T-helper 1 cell treated with Interleukin-12 subunit alpha and Interleukin-12 subunit beta and Interleukin-4 antibody, amounts not matched to agents 30 ng/mL and 1 ng/mL, for 36 hours (primary cell): Measurements from ENCODE around the gene IRF2. TPM values are rescaled to one million over a fixed set of nuclear protein-coding genes. Genes with fewer than 3 reads are reported as not detected.
"Not testable (repeated sequence)": the region's sequence is repeated elsewhere in the genome, so short reads cannot be mapped to it uniquely, and the experiment has no call there.

Experiments used
- intact Hi-C: fragments of 100-400 bp; cut with micrococcal nuclease; formaldehyde crosslinking; loops from one replicate; pipeline ENCODE4 v1.15.1; 2024
- total RNA-seq: library from RNA; stranded (reverse); gene quantifications from 2 replicates; pipeline ENCODE4 v1.2.3, GENCODE V29; 2022

The IRF2 gene
- total RNA-seq, 1 donor from 2014 or later = 115 TPM

- intact Hi-C loops = no loop called here
Measured at GRCh38 chr4:184351560-184352451, 122.5 kb downstream of the IRF2 start.

GRCh38 chr4:184350964-184351363, 123.4 kb downstream of the IRF2 start:
- intact Hi-C loops = no loop called here

GRCh38 chr4:184350213-184350817, 124.0 kb downstream of the IRF2 start:
- intact Hi-C loops = no loop called here

- intact Hi-C loops = no loop called here
Measured at GRCh38 chr4:184349283-184350039, 124.9 kb downstream of the IRF2 start.

- intact Hi-C loops = no loop called here
Measured at GRCh38 chr4:184348311-184349233, 125.8 kb downstream of the IRF2 start.

GRCh38 chr4:184347251-184348239, 126.8 kb downstream of the IRF2 start:
- intact Hi-C loops = no loop called here

GRCh38 chr4:184346682-184347081, 127.7 kb downstream of the IRF2 start:
- intact Hi-C loops = no loop called here

- intact Hi-C loops = not testable (repeated sequence)
Measured at GRCh38 chr4:184346273-184346672, 128.1 kb downstream of the IRF2 start.

- intact Hi-C loops = loop anchor here (2.0 kb wide), 1 partner anchor 65 kb away; no protein-coding TSS in a partner anchor
Measured at GRCh38 chr4:184345573-184345922, 128.8 kb downstream of the IRF2 start.

- intact Hi-C loops = loop anchor here (2.0 kb wide), 1 partner anchor 64 kb away; no protein-coding TSS in a partner anchor
Measured at GRCh38 chr4:184344899-184345572, 129.3 kb downstream of the IRF2 start.

- intact Hi-C loops = loop anchor here (2.0 kb wide), 1 partner anchor 64 kb away; no protein-coding TSS in a partner anchor
Measured at GRCh38 chr4:184344435-184344834, 129.9 kb downstream of the IRF2 start.

- intact Hi-C loops = loop anchor here (1.0 to 2.0 kb wide), 2 partner anchors 63 to 75 kb away; no protein-coding TSS in a partner anchor
Measured at GRCh38 chr4:184343502-184344177, 130.7 kb downstream of the IRF2 start.

- intact Hi-C loops = loop anchor here (1.0 kb wide), 1 partner anchor 75 kb away; no protein-coding TSS in a partner anchor
Measured at GRCh38 chr4:184342857-184343237, 131.5 kb downstream of the IRF2 start.

- intact Hi-C loops = no loop called here
Measured at GRCh38 chr4:184342167-184342856, 132.0 kb downstream of the IRF2 start.

- intact Hi-C loops = not testable (repeated sequence)
Measured at GRCh38 chr4:184339398-184340193, 134.8 kb downstream of the IRF2 start.

- intact Hi-C loops = no loop called here
Measured at GRCh38 chr4:184337907-184338306, 136.4 kb downstream of the IRF2 start.
